BE2C (cell line): ENCODE results near the gene TNIP3.

ENCODE experiments used
- DNase-seq: peaks from one replicate; pipeline ENCODE4 v3.0.0-alpha.2; 2020
- H3K27me3 ChIP-seq: fragments of 250-450 bp; sonication (Bioruptor Pico); 2 replicates; pipeline ENCODE4 v1.5.1; 2020; ENCODE audit warnings: mild to moderate bottlenecking
- H3K36me3 ChIP-seq: fragments of 250-450 bp; sonication (Bioruptor Pico); 2 replicates; pipeline ENCODE4 v1.5.1; 2020; ENCODE audit warnings: mild to moderate bottlenecking
- H3K4me1 ChIP-seq: fragments of 250-450 bp; sonication (Bioruptor Pico); 2 replicates; pipeline ENCODE4 v1.5.1; 2020
- H3K4me3 ChIP-seq: 2 replicates; pipeline ENCODE4 v1.5.1; 2011; ENCODE audit warnings: low read depth, low read length
- H3K9me3 ChIP-seq: fragments of 250-450 bp; sonication (Bioruptor Pico); 2 replicates; pipeline ENCODE4 v1.5.1; 2020
- TF ChIP-seq, protein P1 (sequence below): IDR thresholded peaks from 2 replicates; pipeline ENCODE4 v1.5.1; 2012; ENCODE audit warnings: mild to moderate bottlenecking, low read depth, low read length

TNIP3 gene

DNA sequence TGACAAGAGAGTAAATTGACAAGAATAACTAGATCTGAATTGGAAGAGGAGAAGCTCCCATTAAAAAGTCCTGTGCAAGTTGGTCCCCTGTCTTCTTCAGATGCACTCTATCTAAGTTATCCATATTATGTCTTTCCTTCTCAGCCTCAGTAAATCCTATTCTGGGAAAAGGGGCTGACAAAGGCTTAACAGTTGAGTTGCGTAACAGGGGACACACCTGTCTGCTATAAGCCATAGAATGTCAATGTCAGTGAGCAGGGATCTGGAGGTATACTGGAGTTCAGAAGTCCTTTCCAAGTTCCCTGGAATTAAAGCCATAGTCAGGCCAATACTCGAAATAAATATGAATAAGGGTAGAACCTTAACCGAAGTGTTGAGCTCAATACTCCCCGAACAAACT is 26.3 kb upstream of the TNIP3 start:
- peaks cover 11% of the 10 kb centered on the region for H3K27me3 ChIP-seq
- TF ChIP-seq, protein P1, sequence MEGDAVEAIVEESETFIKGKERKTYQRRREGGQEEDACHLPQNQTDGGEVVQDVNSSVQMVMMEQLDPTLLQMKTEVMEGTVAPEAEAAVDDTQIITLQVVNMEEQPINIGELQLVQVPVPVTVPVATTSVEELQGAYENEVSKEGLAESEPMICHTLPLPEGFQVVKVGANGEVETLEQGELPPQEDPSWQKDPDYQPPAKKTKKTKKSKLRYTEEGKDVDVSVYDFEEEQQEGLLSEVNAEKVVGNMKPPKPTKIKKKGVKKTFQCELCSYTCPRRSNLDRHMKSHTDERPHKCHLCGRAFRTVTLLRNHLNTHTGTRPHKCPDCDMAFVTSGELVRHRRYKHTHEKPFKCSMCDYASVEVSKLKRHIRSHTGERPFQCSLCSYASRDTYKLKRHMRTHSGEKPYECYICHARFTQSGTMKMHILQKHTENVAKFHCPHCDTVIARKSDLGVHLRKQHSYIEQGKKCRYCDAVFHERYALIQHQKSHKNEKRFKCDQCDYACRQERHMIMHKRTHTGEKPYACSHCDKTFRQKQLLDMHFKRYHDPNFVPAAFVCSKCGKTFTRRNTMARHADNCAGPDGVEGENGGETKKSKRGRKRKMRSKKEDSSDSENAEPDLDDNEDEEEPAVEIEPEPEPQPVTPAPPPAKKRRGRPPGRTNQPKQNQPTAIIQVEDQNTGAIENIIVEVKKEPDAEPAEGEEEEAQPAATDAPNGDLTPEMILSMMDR = no peak
- H3K36me3 ChIP-seq = no peaks in the 10 kb centered on the region
- H3K4me1 ChIP-seq = no peaks in the 10 kb centered on the region
- DNase-seq = no peak
- H3K4me3 ChIP-seq = no peak overlapping the region
- no peaks in the 10 kb centered on the region for H3K9me3 ChIP-seq

DNA sequence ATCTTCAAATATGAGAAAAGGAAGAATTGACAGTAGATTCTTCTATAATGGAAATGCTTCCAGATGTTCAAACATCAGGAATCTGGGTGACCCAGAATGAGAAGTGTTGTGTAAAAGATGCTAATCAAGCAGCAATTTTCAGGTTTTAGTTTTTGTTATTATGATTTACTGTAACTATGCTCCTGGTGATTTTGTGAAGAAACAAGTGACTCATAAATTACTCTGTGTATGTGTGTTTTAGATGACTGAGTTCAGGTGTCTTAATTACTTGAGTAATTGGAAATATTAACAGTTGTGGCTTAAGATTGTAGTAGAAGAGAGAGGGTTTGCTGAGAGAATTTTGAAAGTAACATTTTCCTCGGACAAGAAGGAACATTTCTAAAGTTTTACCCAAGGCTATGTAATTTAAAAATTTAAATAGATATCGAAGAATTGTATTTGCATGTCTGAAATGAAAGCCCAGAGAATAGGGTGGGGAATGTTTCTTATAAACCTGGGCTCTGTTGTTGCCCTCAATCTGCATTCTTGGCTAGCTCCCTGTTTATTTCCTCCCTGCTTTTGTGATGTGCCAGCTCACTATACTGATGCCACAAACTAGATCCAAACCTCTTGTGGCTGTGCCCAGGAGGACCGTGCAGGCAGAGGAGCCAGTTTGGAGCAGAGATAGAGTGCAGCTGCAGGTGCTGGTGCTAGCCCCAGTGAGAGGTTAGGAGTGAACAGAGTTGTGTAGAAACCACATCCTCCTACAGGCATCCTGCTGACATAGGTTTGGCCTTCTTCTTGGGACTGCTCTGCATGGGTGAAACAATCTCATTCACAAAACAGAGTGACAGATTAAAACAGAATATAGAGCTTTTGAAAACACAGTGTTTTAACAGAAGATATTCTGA is 25.4 kb upstream of the TNIP3 start:
- peaks cover 11% of the 10 kb centered on the region for H3K27me3 ChIP-seq
- H3K36me3 ChIP-seq = no peaks in the 10 kb centered on the region
- H3K4me1 ChIP-seq = no peaks in the 10 kb centered on the region
- TF ChIP-seq, protein P1 = no peak
- H3K4me3 ChIP-seq = no peak overlapping the region
- DNase-seq = no peak
- H3K9me3 ChIP-seq = no peaks in the 10 kb centered on the region

DNA sequence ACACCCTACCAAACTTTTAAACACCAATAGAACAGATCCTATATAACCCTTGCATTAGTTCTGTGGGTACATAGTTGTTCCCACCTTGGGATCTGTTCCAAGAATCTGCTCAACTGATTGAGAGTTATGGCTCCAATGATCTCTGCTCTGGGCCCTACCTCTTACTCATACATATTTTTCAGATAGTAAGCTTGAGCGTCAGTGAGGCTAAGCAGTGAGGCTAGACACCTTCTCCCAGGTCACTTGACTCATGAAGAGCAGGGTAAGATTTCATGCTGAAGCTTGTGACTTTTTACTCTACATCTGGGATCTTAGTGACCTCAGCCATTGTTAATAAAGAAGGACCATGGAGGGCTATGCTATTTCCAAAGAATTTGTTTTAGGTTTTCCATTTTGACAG is 23.1 kb upstream of the TNIP3 start:
- H3K9me3 ChIP-seq = no peaks in the 10 kb centered on the region
- no peak overlapping the region for H3K4me3 ChIP-seq
- H3K4me1 ChIP-seq = no peaks in the 10 kb centered on the region
- TF ChIP-seq, protein P1 = no peak
- no peaks in the 10 kb centered on the region for H3K36me3 ChIP-seq
- peaks cover 10% of the 10 kb centered on the region for H3K27me3 ChIP-seq
- DNase-seq = no peak

DNA sequence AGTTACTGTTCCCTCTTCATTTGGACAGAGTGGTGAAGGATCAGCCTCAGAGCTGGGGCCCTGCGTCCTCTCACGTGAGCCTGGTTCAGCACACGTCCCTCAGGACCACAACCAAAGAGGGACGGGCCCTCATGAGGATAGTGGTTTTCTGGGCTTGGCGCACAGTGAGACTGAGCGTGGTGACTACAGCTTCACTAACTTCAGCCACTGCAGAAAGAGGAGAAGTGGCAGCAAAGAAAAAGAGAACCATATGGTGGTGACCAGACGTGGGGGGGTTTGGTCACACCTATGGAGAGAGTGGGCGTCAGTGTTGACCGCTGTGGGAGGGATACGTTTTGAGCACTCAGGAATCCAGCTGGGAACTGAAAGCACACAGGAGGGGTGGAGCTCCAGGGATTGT is 21.8 kb upstream of the TNIP3 start:
- TF ChIP-seq, protein P1 = no peak

DNA sequence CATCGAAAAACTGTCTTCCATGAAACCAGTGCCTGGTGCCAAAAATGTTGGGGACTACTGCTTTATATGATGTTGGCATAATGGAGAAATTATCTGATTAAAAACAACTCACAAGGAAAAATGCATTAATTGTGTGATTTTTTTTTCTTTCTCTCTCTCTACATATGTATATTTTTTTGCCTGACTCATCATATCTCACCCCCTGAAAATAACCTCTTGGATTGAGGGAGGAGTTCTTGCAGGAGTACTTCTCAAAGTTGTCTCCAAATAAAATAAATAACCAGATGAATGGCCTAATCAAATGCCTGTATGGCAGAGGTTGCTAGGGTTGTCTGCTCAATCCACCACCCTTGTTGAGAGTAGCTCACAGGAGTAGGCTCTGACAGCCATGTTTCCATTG is 19.9 kb upstream of the TNIP3 start:
- no peaks in the 10 kb centered on the region for H3K27me3 ChIP-seq
- no peaks in the 10 kb centered on the region for H3K36me3 ChIP-seq
- H3K9me3 ChIP-seq = no peaks in the 10 kb centered on the region
- H3K4me1 ChIP-seq = no peaks in the 10 kb centered on the region
- no peak overlapping the region for H3K4me3 ChIP-seq
- TF ChIP-seq, protein P1 = no peak
- no peak for DNase-seq

More for the DNA sequence above, 21.8 kb upstream of the TNIP3 start:
- Histone ChIP-seq H3K9me3 (no peaks in the 10 kb centered on the region), H3K27me3 (no peaks in the 10 kb centered on the region), H3K4me3 (no peak overlapping the region), H3K36me3 (no peaks in the 10 kb centered on the region), H3K4me1 (no peaks in the 10 kb centered on the region)
- no peak for DNase-seq

DNA sequence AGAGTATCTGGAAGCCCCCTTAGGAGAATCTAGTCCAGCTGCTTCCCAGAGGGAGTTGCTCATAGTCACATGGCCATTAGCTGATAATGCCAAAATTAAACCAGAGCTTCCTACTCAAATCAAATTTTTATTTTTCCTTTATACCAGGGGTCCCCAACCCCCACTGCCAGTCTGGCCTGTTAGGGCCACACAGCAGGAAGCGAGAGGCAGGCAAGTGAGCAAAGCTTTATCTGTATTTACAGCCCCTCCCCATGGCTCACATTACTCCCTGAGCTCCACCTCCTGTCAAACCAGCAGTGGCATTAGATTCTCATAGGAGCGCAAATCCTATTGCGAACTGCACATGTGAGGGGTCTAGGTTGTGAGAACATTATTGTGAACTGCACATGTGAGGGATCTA is 19.2 kb upstream of the TNIP3 start:
- no peaks in the 10 kb centered on the region for H3K36me3 ChIP-seq
- H3K4me1 ChIP-seq = no peaks in the 10 kb centered on the region
- DNase-seq = peak; percentile 18
- no peaks in the 10 kb centered on the region for H3K9me3 ChIP-seq
- H3K27me3 ChIP-seq = no peaks in the 10 kb centered on the region
- H3K4me3 ChIP-seq = no peak overlapping the region
- TF ChIP-seq, protein P1 = no peak
